NCI-H82 (cell line): ENCODE data around the gene SLITRK1.
A peak's percentile ranks its signal among the peaks of the same experiment; 100 is the strongest.

Experiments used
- DNase-seq: peaks from one replicate; lab custom pipeline; 2025; lab: John Stamatoyannopoulos, UW

SLITRK1 gene

GRCh38 chr13:83881917-83882605 is at the start of gene SLITRK1:
TSS of gene SLITRK1 (minus strand) at chr13:83882474. CDS start at chr13:83881507, 967 bp downstream.
- DNase-seq, result peak; percentile 84

- peak; percentile 42 for DNase-seq
Measured at GRCh38 chr13:83929157-83929556, 46.9 kb upstream of the SLITRK1 start.

GRCh38 chr13:83919775-83920174 is 37.5 kb upstream of the SLITRK1 start:
- no peak for DNase-seq

- no peak for DNase-seq
Measured at GRCh38 chr13:83914368-83914767, 32.1 kb upstream of the SLITRK1 start.

GRCh38 chr13:83907196-83907989 is 25.1 kb upstream of the SLITRK1 start:
- DNase-seq, result no peak

- DNase-seq, result no peak
Measured at GRCh38 chr13:83906240-83906820, 24.1 kb upstream of the SLITRK1 start.

- DNase-seq, result no peak
Measured at GRCh38 chr13:83905641-83906040, 23.4 kb upstream of the SLITRK1 start.

GRCh38 chr13:83895994-83896580 is 13.8 kb upstream of the SLITRK1 start:
- no peak for DNase-seq

- DNase-seq, result peak; percentile 20
Measured at GRCh38 chr13:83890358-83890757, 8.1 kb upstream of the SLITRK1 start.

GRCh38 chr13:83884141-83884540 is 1.9 kb upstream of the SLITRK1 start:
- DNase-seq, result no peak

- DNase-seq, result peak; percentile 29
Measured at GRCh38 chr13:83883061-83883523, 818 bp upstream of the SLITRK1 start.

GRCh38 chr13:83882606-83882959 is 309 bp upstream of the SLITRK1 start:
- no peak for DNase-seq

GRCh38 chr13:83881140-83881684 is 1.1 kb downstream of the SLITRK1 start:
- DNase-seq, result no peak

- peak; percentile 31 for DNase-seq
Measured at GRCh38 chr13:83880275-83881139, 1.8 kb downstream of the SLITRK1 start.

GRCh38 chr13:83879431-83880171 is 2.7 kb downstream of the SLITRK1 start:
- peak; percentile 34 for DNase-seq

- peak; percentile 44 for DNase-seq
Measured at GRCh38 chr13:83878691-83879430, 3.4 kb downstream of the SLITRK1 start.

GRCh38 chr13:83877651-83878355 is 4.5 kb downstream of the SLITRK1 start:
- DNase-seq, result peak; percentile 97

- no peak for DNase-seq
Measured at GRCh38 chr13:83876546-83876945, 5.7 kb downstream of the SLITRK1 start.

GRCh38 chr13:83867708-83868107 is 14.6 kb downstream of the SLITRK1 start:
- DNase-seq, result no peak
